GM23248 (cell line): ENCODE data around the gene AKIRIN2. TPM values are rescaled to one million over a fixed set of nuclear protein-coding genes. Genes with fewer than 3 reads are reported as not detected.
A peak's percentile ranks its signal among the peaks of the same experiment; 100 is the strongest.
"Not testable (repeated sequence)": the region's sequence is repeated elsewhere in the genome, so short reads cannot be mapped to it uniquely, and the experiment has no call there.

Source experiments
- DNase-seq: peaks from one replicate; pipeline ENCODE4 v3.0.0-alpha.2; 2015
- H2AFZ ChIP-seq: fragments of 200-600 bp; sonication (generic); 2 replicates; pipeline ENCODE4 v1.6.1; 2016; ENCODE audit warnings: antibody characterized with exemption
- H3F3A ChIP-seq: fragments of 200-600 bp; sonication (generic); 2 replicates; pipeline ENCODE4 v1.6.1; 2016; ENCODE audit warnings: mild to moderate bottlenecking, antibody characterized with exemption, mixed run types; ENCODE audit not compliant: insufficient read depth
- H3K27ac ChIP-seq: fragments of 200-600 bp; sonication (generic); 2 replicates; pipeline ENCODE4 v1.5.1; 2016; ENCODE audit warnings: mild to moderate bottlenecking
- H3K27me3 ChIP-seq: fragments of 200-600 bp; sonication (generic); replicated peaks from 2 replicates; pipeline ENCODE4 v1.6.1; 2016; ENCODE audit warnings: mild to moderate bottlenecking; ENCODE audit not compliant: insufficient read depth
- H3K36me3 ChIP-seq: fragments of 200-600 bp; sonication (generic); 2 replicates; pipeline ENCODE4 v1.6.1; 2016; ENCODE audit warnings: low read depth, mild to moderate bottlenecking
- H3K4me1 ChIP-seq: fragments of 200-600 bp; sonication (generic); 2 replicates; pipeline ENCODE4 v1.6.1; 2016; ENCODE audit warnings: mild to moderate bottlenecking; ENCODE audit not compliant: insufficient read depth
- H3K4me2 ChIP-seq: fragments of 200-600 bp; sonication (generic); one replicate; pipeline ENCODE4 v1.6.1; 2016; ENCODE audit warnings: mild to moderate bottlenecking; ENCODE audit not compliant: unreplicated experiment
- H3K4me3 ChIP-seq: fragments of 200-600 bp; sonication (generic); 2 replicates; pipeline ENCODE4 v1.5.1; 2016; ENCODE audit warnings: mild to moderate bottlenecking
- H3K79me2 ChIP-seq: fragments of 200-600 bp; sonication (generic); 2 replicates; pipeline ENCODE4 v1.6.1; 2016; ENCODE audit warnings: mild to moderate bottlenecking; ENCODE audit not compliant: insufficient read depth
- H3K9ac ChIP-seq: fragments of 200-600 bp; sonication (generic); 2 replicates; pipeline ENCODE4 v1.6.1; 2016; ENCODE audit warnings: mild to moderate bottlenecking
- H3K9me2 ChIP-seq: fragments of 200-600 bp; sonication (generic); 2 replicates; pipeline ENCODE4 v1.6.1; 2016; ENCODE audit warnings: mixed run types, mild to moderate bottlenecking, moderate library complexity; ENCODE audit not compliant: insufficient read depth
- H3K9me3 ChIP-seq: fragments of 200-600 bp; sonication (generic); one replicate; pipeline ENCODE4 v1.6.1; 2017; ENCODE audit warnings: low read depth
- H4K20me1 ChIP-seq: fragments of 200-600 bp; sonication (generic); 2 replicates; pipeline ENCODE4 v1.6.0; 2016; ENCODE audit not compliant: insufficient read depth
- EZH2 ChIP-seq: fragments of 200-600 bp; sonication (generic); IDR thresholded peaks from 2 replicates; pipeline ENCODE4 v1.6.1; 2018; ENCODE audit warnings: antibody characterized with exemption, mild to moderate bottlenecking; ENCODE audit not compliant: insufficient read depth, poor library complexity, severe bottlenecking
- EZH2phosphoT487 ChIP-seq: fragments of 200-600 bp; sonication (generic); IDR thresholded peaks from 2 replicates; pipeline ENCODE4 v1.6.1; 2018; ENCODE audit warnings: antibody characterized with exemption, moderate library complexity, mild to moderate bottlenecking, low read depth; ENCODE audit not compliant: insufficient read depth
- WGBS, 2 experiments: methylation state at CpG; one replicate each; pipeline ENCODE4 v1.1.6; 2015 to 2017; ENCODE audit warnings: low lambda C conversion rate in 2 of 2, low coverage in 1 of 2; ENCODE audit errors: missing lambda C conversion rate in 2 of 2; 5-methylcytosine and 5-hydroxymethylcytosine counted together
- in situ Hi-C: fragments of 300-500 bp; cut with MboI; formaldehyde crosslinking; loops from 2 replicates; pipeline ENCODE4 v1.15.0; 2020
- polyA plus RNA-seq: library from polyadenylated mRNA; unstranded; fragments of >200 nt; fragmentation: Nextera tagmentation; extraction: Ambion mirVana; gene quantifications from 2 replicates; pipeline ENCODE4 v1.2.1, GENCODE V29; 2016
- total RNA-seq: library from RNA; depleted of rRNA; stranded (reverse); fragments of >200 nt; shearing (Covaris generic); gene quantifications from 2 replicates; pipeline ENCODE4 v1.2.3, GENCODE V29; 2014

AKIRIN2 gene
- total and polyA plus RNA-seq, 2 experiments from 2014 or later: 21.4 to 60.6 TPM

DNA sequence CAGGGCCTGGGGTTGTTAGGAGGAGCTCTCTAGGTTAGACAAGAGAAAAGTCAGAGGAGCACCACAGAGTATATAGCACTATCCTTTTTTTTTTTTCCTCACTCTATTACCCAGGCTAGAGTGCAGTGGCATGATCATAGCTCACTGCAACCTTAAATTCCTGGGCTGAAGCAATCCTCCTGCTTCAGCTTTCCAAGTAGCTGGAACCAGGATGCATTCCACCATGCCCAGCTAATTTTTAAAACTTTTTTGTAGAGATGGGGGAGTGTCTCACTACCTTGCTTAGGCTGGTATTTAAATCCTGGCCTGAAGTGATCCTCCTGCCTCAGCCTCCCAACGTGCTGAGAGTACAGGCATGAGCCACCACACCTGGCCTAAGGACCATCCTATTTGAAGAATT lies 19.3 kb upstream of the AKIRIN2 start:
- Histone ChIP-seq H3K4me2 (no peak overlapping the region), H3K79me2 (no peaks in the 10 kb centered on the region), H3K27me3 (no peaks in the 10 kb centered on the region), H3F3A (peaks cover 19% of the 10 kb centered on the region; the same call in 1 of the 2 replicates), H3K4me3 (no peak overlapping the region), H3K9me3 (no peaks in the 10 kb centered on the region), H3K9me2 (no peaks in the 10 kb centered on the region), H2AFZ (no peak overlapping the region), H3K4me1 (peaks cover 34% of the 10 kb centered on the region), H3K9ac (no peak overlapping the region), H3K36me3 (no peaks in the 10 kb centered on the region), H3K27ac (no peak overlapping the region), H4K20me1 (no peaks in the 10 kb centered on the region)
- WGBS, 2 experiments: 82 to 95% methylated on average over 1 of the region's 1 CpG
- TF ChIP-seq EZH2phosphoT487: no peak
- TF ChIP-seq EZH2: no peak
- peak; percentile 56 for DNase-seq
- in situ Hi-C loops: no loop called here

DNA sequence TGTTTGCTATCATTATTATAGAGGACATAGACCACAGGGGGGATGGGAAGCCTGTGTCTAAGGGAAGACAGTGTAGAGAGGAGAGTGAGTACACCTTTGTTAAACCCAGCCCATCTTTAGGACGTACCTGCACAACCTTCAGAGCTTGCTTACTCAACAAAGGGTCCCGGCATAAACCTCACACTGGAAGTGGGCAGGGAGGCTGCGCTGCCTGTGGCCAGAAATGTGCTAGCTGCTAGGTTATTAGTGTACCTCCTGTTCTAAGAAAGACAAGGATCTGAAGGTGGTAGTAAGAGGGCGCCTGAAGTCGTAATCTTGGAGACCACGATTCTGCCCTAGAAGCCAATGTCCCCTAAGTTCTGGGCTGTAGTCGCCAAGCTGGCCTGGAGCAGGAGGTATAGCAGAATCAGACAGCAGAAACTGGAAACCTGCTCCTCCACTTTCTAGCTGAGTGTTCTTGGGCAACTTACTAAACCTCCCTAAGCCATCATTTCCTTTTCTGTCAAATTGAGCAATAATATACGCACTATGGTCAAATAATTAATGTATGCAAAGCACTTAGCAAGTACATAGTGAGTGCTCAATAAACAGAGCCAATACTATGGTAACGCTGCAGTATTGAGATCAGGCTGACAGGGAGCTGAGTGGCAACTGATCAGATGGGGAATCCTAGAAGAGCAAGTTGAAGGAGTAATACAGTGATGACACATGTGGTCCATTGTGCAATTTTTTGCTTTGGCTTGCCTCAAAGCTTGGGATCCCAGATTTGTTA lies 16.8 kb upstream of the AKIRIN2 start:
- no peaks in the 10 kb centered on the region for H3K27me3 ChIP-seq
- no peak overlapping the region for H3K27ac ChIP-seq
- no peak overlapping the region for H3K4me3 ChIP-seq
- no peak overlapping the region for H2AFZ ChIP-seq
- WGBS, 2 experiments: 84 to 87% methylated on average over 9 of the region's 9 CpGs
- no peaks in the 10 kb centered on the region for H3K9me2 ChIP-seq
- no peak overlapping the region for H3K9ac ChIP-seq
- peaks cover 29% of the 10 kb centered on the region; the same call in 1 of the 2 replicates for H3F3A ChIP-seq
- peaks cover 44% of the 10 kb centered on the region for H3K4me1 ChIP-seq
- in situ Hi-C loops: no loop called here
- no peaks in the 10 kb centered on the region for H4K20me1 ChIP-seq
- H3K9me3 ChIP-seq: no peaks in the 10 kb centered on the region
- DNase-seq: peak; percentile 65
- H3K36me3 ChIP-seq: no peaks in the 10 kb centered on the region
- no peaks in the 10 kb centered on the region for H3K79me2 ChIP-seq
- no peak overlapping the region for H3K4me2 ChIP-seq
- TF ChIP-seq EZH2: no peak
- no peak for TF ChIP-seq EZH2phosphoT487

DNA sequence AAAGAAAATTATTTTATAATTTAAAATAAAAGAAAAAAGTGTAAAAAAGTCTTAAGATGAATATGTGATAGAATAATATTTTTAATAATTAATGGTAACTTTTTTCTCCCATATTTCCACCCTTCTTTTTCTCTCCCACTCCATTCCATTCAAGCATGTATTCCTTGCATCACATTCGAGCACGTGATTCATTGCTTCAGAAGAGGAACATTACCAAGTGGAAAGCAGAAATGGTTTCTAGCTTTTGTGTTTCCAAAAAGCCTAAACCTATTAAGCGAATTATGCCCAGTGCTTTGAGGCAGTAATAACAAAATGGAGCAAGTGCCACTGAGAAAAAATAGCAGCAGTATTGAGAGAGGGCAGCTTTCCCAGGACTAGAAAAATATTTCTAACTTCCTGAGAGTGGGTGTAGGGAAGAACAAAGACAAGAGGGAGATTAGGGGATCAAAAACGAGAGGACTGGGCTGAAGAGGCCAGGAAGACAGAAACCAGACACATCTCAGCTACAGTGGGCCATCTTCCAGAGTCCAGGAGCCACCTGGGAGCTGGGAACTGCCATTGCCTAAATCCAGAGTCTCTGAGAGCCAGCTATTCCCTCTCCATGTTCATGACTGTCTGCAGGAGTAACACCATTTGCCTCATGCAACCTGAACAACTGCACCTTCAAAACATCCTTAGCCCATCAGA lies 15.0 kb upstream of the AKIRIN2 start:
- Histone ChIP-seq H2AFZ (no peak overlapping the region), H3K9me3 (no peaks in the 10 kb centered on the region), H3K9ac (no peak overlapping the region), H3K27ac (no peak overlapping the region), H3K36me3 (no peaks in the 10 kb centered on the region), H3F3A (peaks cover 14% of the 10 kb centered on the region; the same call in 1 of the 2 replicates), H4K20me1 (no peaks in the 10 kb centered on the region), H3K4me3 (no peak overlapping the region), H3K27me3 (no peaks in the 10 kb centered on the region), H3K79me2 (no peaks in the 10 kb centered on the region), H3K4me2 (no peak overlapping the region), H3K9me2 (no peaks in the 10 kb centered on the region), H3K4me1 (peaks cover 29% of the 10 kb centered on the region)
- TF ChIP-seq EZH2phosphoT487 (no peak), EZH2 (no peak)
- 84 to 86% methylated on average over 4 of the region's 4 CpGs for WGBS, 2 experiments
- in situ Hi-C loops: no loop called here
- no peak for DNase-seq

DNA sequence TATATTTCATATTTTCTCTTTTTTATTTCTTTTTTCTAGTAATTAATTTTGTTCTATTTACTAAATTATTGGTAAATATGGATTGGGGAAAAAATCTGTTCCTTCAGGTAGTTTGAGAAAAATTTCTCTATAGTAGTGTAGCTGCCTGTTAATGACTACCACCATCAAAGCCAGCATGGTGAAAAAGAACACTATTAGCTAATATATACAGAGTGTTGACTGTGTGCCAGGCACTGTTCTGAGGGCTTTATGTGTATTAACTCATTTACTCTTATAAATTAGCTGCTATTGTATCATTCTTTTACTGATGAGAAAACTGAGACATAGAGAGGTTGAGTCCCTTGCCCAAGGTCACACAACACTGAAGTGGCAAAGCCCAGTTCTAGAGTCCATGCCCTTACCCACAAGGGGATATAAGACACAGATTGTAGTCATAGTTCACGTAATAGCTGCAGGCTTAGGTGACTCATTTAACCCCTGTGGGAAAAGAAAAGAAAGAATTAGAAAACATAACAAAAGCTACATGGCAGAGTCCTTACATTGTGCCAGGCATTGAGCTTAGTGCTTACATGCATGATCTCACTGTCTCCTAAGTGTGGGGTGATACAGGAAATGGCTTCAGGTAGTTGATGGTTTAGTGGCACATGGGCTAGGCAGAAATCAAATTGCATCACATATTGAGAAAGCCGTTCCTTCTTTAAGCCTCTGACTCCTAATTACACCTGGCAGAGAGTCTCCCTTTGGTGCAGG lies 12.2 kb upstream of the AKIRIN2 start:
- Histone ChIP-seq H3K27ac (peak overlapping the region; percentile 58), H3K9me3 (no peaks in the 10 kb centered on the region), H3K9ac (no peak overlapping the region), H3K4me2 (peak overlapping the region; percentile 54), H3K9me2 (no peaks in the 10 kb centered on the region), H2AFZ (no peak overlapping the region), H3K4me1 (peaks cover 13% of the 10 kb centered on the region), H3F3A (peaks cover 14% of the 10 kb centered on the region; the same call in 1 of the 2 replicates), H3K36me3 (no peaks in the 10 kb centered on the region), H3K4me3 (no peak overlapping the region), H3K27me3 (no peaks in the 10 kb centered on the region), H4K20me1 (no peaks in the 10 kb centered on the region), H3K79me2 (no peaks in the 10 kb centered on the region)
- in situ Hi-C loops: no loop called here
- DNase-seq: peak; percentile 84
- WGBS, 2 experiments: 39 to 50% methylated on average over 2 of the region's 2 CpGs
- TF ChIP-seq EZH2 (no peak), EZH2phosphoT487 (no peak)

DNA sequence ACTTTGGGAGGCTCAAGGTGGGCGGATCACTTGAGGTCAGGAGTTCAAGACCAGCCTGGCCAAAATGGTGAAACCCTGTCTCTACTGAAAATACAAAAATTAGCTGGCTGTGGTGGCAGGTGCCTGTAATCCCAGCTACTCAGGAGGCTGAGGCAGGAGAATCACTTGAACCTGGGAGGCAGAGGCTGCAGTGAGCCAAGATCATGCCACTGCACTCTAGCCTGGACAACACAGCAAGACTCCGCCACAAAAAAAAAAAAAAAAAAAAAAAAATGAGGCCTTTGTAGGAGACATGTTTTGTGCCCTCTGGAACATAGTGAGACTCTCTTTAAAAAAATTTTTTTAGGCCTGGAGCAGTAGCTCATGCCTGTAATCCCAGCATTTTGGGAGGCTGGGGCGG lies 10.7 kb upstream of the AKIRIN2 start:
- in situ Hi-C loops, H3K9me3 ChIP-seq, H3K27me3 ChIP-seq, H3K79me2 ChIP-seq, H3K4me3 ChIP-seq, H3K27ac ChIP-seq, H3K36me3 ChIP-seq, H3K9ac ChIP-seq, H4K20me1 ChIP-seq, DNase-seq, H3K4me2 ChIP-seq, H2AFZ ChIP-seq, H3K9me2 ChIP-seq: not testable (repeated sequence)
- Histone ChIP-seq H3F3A (peaks cover 14% of the 10 kb centered on the region; the same call in 1 of the 2 replicates), H3K4me1 (peaks cover 13% of the 10 kb centered on the region)
- 89 to 91% methylated on average over 3 of the region's 3 CpGs for WGBS, 2 experiments
